Esophagus muscularis mucosa (tissue), 4 donors: ENCODE results near the gene CIITA.

Experiments
- EP300 ChIP-seq: sonication (generic); formaldehyde crosslinking; IDR thresholded peaks from one replicate; pipeline ENCODE4 v1.6.1; 2017; ENCODE audit warnings: antibody characterized with exemption
- POLR2A ChIP-seq: fragments of 450-650 bp; IDR thresholded peaks from one replicate; pipeline ENCODE4 v1.6.1; 2017; ENCODE audit warnings: antibody characterized with exemption, moderate library complexity, mild to moderate bottlenecking, low read depth
- POLR2AphosphoS5 ChIP-seq, 2 donors: sonication (generic); formaldehyde crosslinking; IDR thresholded peaks; one replicate each; pipeline ENCODE4 v1.6.1; 2017; ENCODE audit warnings: antibody characterized with exemption in 2 of 2
- TF ChIP-seq, protein P1 (sequence below), 3 experiments: fragments of 200-600 bp in 2 of 3; fragments of 450-650 bp in 1 of 3; sonication (generic) in 2 of 3; IDR thresholded peaks; one replicate each; pipeline ENCODE4 v1.5.1; 2017 to 2019; ENCODE audit warnings: antibody characterized with exemption in 3 of 3, mild to moderate bottlenecking in 2 of 3, moderate library complexity in 1 of 3

DNA sequence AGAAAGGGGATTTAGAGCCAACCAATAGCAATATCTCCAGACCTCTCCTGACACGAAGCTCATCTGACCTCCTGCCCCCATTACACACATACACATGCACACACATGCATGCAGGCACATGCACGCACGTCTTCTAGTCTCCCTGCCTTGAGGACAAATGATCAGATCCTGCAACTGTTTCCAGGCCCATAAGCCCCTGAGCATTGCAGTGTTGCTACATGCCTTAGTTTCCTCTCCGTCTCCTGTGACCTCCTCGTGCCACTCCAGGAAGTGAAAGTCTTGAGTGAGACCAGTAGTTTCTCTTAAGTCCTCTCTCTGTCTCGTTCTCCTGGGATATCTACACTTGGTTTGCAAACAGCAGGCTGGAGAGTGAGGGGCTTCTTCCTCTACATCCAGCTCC lies 8.2 kb downstream of the CIITA start:
- TF ChIP-seq, protein P1, sequence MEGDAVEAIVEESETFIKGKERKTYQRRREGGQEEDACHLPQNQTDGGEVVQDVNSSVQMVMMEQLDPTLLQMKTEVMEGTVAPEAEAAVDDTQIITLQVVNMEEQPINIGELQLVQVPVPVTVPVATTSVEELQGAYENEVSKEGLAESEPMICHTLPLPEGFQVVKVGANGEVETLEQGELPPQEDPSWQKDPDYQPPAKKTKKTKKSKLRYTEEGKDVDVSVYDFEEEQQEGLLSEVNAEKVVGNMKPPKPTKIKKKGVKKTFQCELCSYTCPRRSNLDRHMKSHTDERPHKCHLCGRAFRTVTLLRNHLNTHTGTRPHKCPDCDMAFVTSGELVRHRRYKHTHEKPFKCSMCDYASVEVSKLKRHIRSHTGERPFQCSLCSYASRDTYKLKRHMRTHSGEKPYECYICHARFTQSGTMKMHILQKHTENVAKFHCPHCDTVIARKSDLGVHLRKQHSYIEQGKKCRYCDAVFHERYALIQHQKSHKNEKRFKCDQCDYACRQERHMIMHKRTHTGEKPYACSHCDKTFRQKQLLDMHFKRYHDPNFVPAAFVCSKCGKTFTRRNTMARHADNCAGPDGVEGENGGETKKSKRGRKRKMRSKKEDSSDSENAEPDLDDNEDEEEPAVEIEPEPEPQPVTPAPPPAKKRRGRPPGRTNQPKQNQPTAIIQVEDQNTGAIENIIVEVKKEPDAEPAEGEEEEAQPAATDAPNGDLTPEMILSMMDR (IDR thresholded peaks at IDR 0.05) = no peak
- no peak for TF ChIP-seq POLR2A
- TF ChIP-seq POLR2AphosphoS5 (IDR thresholded peaks at IDR 0.05) = no peak
- no peak for TF ChIP-seq EP300
